ENCODE measurements around the gene MOCS2.

The MOCS2 gene

DNA sequence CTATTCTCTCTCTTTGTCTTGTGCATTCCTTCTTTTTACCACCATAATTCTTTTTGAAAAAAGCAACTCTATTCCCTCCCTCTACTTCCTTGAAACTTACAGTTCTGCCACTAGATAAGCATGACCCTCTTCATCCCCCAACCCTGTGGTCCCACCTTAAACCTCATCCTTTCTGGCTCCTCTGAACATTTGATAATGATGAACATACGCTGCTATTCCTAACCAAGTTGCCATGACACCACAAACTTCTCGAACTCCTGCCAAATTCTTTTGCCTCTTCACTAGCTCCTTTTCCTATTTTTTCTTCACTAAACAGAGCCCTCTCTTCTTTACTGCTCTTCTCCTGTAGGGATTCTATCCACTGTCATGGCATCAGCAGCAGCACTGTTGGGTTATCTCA, 57.1 kb downstream of the MOCS2 start:
- Histone ChIP-seq H3K36me3 (no peaks in the 10 kb centered on the region), H3K27me3 (ENCODE audit: insufficient read depth, low read depth, severe bottlenecking) (no peaks in the 10 kb centered on the region)
- DNase-seq: no peak

GRCh38 chr5:53048248-53048647, 61.3 kb downstream of the MOCS2 start:
- Histone ChIP-seq H3K4me3 (ENCODE audit: low read depth, low read length) (no peak overlapping the region), H3K27me3 (ENCODE audit: insufficient read depth, low read depth, severe bottlenecking) (no peaks in the 10 kb centered on the region), H3K9me3 (ENCODE audit: severe bottlenecking) (no peaks in the 10 kb centered on the region), H3K36me3 (no peaks in the 10 kb centered on the region), H3K27ac (no peak overlapping the region)
- TF ChIP-seq, protein P1, sequence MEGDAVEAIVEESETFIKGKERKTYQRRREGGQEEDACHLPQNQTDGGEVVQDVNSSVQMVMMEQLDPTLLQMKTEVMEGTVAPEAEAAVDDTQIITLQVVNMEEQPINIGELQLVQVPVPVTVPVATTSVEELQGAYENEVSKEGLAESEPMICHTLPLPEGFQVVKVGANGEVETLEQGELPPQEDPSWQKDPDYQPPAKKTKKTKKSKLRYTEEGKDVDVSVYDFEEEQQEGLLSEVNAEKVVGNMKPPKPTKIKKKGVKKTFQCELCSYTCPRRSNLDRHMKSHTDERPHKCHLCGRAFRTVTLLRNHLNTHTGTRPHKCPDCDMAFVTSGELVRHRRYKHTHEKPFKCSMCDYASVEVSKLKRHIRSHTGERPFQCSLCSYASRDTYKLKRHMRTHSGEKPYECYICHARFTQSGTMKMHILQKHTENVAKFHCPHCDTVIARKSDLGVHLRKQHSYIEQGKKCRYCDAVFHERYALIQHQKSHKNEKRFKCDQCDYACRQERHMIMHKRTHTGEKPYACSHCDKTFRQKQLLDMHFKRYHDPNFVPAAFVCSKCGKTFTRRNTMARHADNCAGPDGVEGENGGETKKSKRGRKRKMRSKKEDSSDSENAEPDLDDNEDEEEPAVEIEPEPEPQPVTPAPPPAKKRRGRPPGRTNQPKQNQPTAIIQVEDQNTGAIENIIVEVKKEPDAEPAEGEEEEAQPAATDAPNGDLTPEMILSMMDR (IDR thresholded peaks at IDR 0.05; ENCODE audit: low read depth, low read length): no peak
- no peak for DNase-seq

More for the DNA sequence above, 57.1 kb downstream of the MOCS2 start:
- H3K4me3 ChIP-seq (ENCODE audit: low read depth, low read length): no peak overlapping the region
- H3K9me3 ChIP-seq (ENCODE audit: severe bottlenecking): no peaks in the 10 kb centered on the region
- TF ChIP-seq, protein P1 (IDR thresholded peaks at IDR 0.05; ENCODE audit: low read depth, low read length): no peak
- H3K27ac ChIP-seq: no peak overlapping the region

All from WERI-Rb-1 (cell line).